IMR-90 (cell line): ENCODE data around the gene FARP1. TPM values are rescaled to one million over a fixed set of nuclear protein-coding genes. Genes with fewer than 3 reads are reported as not detected.

Experiments used
- ATAC-seq: fragments of 200-7000 bp; cut with Tn5 transposase; 2 replicates; pipeline ENCODE4 v1.9.1; 2020; ENCODE audit warnings: low read depth, mild to moderate bottlenecking, moderate library complexity
- BruUV-seq: library from RNA; stranded (reverse); fragments of 400-500 nt; replicated peaks from 2 replicates; lab custom pipeline; 2021; lab: Mats Ljungman, UMichigan
- CTCF ChIA-PET: fragments of 300-600 bp; formaldehyde crosslinking; extraction: SDS; loops from one replicate; lab custom pipeline; 2021; ENCODE audit warnings: antibody characterized with exemption; lab: Yijun Ruan, JAX
- POLR2A ChIA-PET: fragments of 300-600 bp; sonication (Branson Sonifier 250); formaldehyde crosslinking; loops from one replicate; lab custom pipeline; 2022; ENCODE audit warnings: antibody characterized with exemption; ENCODE audit not compliant: unreplicated experiment; lab: Charles Lee
- DNase-seq: peaks from one replicate; pipeline ENCODE4 v3.0.0; 2013
- H2AFZ ChIP-seq: replicated peaks from 2 replicates; pipeline ENCODE3; 2013; ENCODE audit warnings: low read length, mild to moderate bottlenecking; ENCODE audit not compliant: poor library complexity
- H2AK5ac ChIP-seq: 2 replicates; pipeline ENCODE4 v1.6.1; 2013; ENCODE audit warnings: low read depth, low read length, inconsistent platforms
- H2AK9ac ChIP-seq: replicated peaks from 2 replicates; pipeline ENCODE3; 2013; ENCODE audit warnings: mild to moderate bottlenecking, low read depth, low read length, moderate library complexity; ENCODE audit not compliant: poor library complexity
- H2BK120ac ChIP-seq: 2 replicates; pipeline ENCODE4 v1.6.1; 2013; ENCODE audit warnings: low read depth, low read length, inconsistent platforms
- H2BK15ac ChIP-seq: 3 replicates; pipeline ENCODE4 v1.6.1; 2013; ENCODE audit warnings: low read depth, low read length, inconsistent platforms
- H2BK20ac ChIP-seq: 2 replicates; pipeline ENCODE4 v1.6.1; 2013; ENCODE audit warnings: low read depth, mild to moderate bottlenecking, inconsistent platforms, low read length, moderate library complexity
- H2BK5ac ChIP-seq: 2 replicates; pipeline ENCODE4 v1.6.1; 2013; ENCODE audit warnings: mild to moderate bottlenecking, low read depth, low read length, inconsistent platforms; ENCODE audit not compliant: poor library complexity, severe bottlenecking
- H3K14ac ChIP-seq: replicated peaks from 2 replicates; pipeline ENCODE4 v1.6.1; 2013; ENCODE audit warnings: low read depth, low read length, inconsistent platforms
- H3K18ac ChIP-seq: 2 replicates; pipeline ENCODE4 v1.6.1; 2013; ENCODE audit warnings: low read depth, low read length, control low read depth
- H3K23ac ChIP-seq: 2 replicates; pipeline ENCODE4 v1.6.1; 2013; ENCODE audit warnings: low read depth, low read length, inconsistent platforms
- H3K27ac ChIP-seq: 2 replicates; pipeline ENCODE4 v1.5.1; 2013; ENCODE audit warnings: mild to moderate bottlenecking, control low read depth, low read length; ENCODE audit not compliant: insufficient read depth
- H3K27me3 ChIP-seq: 2 replicates; pipeline ENCODE4 v1.6.1; 2013; ENCODE audit warnings: low read length; ENCODE audit not compliant: control insufficient read depth, insufficient read depth
- H3K36me3 ChIP-seq: 2 replicates; pipeline ENCODE4 v1.6.1; 2013; ENCODE audit warnings: low read length, mixed read lengths; ENCODE audit not compliant: control insufficient read depth, insufficient read depth
- H3K4ac ChIP-seq: 2 replicates; pipeline ENCODE4 v1.6.1; 2013; ENCODE audit warnings: low read depth, low read length, inconsistent platforms
- H3K4me1 ChIP-seq: 2 replicates; pipeline ENCODE4 v1.6.1; 2013; ENCODE audit warnings: low read length, mixed read lengths; ENCODE audit not compliant: control insufficient read depth, insufficient read depth
- H3K4me2 ChIP-seq: 2 replicates; pipeline ENCODE4 v1.6.1; 2013; ENCODE audit warnings: low read depth, mild to moderate bottlenecking, control low read depth, low read length, moderate library complexity
- H3K4me3 ChIP-seq: 2 replicates; pipeline ENCODE4 v1.5.1; 2013; ENCODE audit warnings: low read depth, mild to moderate bottlenecking, control low read depth, low read length, moderate library complexity; ENCODE audit not compliant: insufficient read depth
- H3K56ac ChIP-seq: 2 replicates; pipeline ENCODE4 v1.6.1; 2013; ENCODE audit warnings: low read length, inconsistent platforms; ENCODE audit not compliant: insufficient read depth; ENCODE audit errors: extremely low read depth
- H3K79me1 ChIP-seq, 2 experiments: 2 replicates each; pipeline ENCODE4 v1.6.1; 2013; ENCODE audit warnings: low read length in 2 of 2, inconsistent platforms in 1 of 2, low read depth in 1 of 2
- H3K9ac ChIP-seq: 2 replicates; pipeline ENCODE4 v1.6.1; 2013; ENCODE audit warnings: low read depth, low read length, control low read depth
- H3K9me1 ChIP-seq: 2 replicates; pipeline ENCODE4 v1.6.1; 2013; ENCODE audit warnings: low read length, inconsistent platforms; ENCODE audit not compliant: insufficient read depth
- H3K9me3 ChIP-seq: 2 replicates; pipeline ENCODE4 v1.6.1; 2013; ENCODE audit warnings: low read length; ENCODE audit not compliant: control insufficient read depth, insufficient read depth
- H4K20me1 ChIP-seq: 2 replicates; pipeline ENCODE4 v1.6.1; 2013; ENCODE audit warnings: low read length, inconsistent platforms; ENCODE audit not compliant: insufficient read depth
- H4K5ac ChIP-seq: 2 replicates; pipeline ENCODE4 v1.6.1; 2013; ENCODE audit warnings: mild to moderate bottlenecking, low read depth, low read length, control low read depth
- H4K8ac ChIP-seq, 2 experiments: 2 replicates each; pipeline ENCODE4 v1.6.1; 2013; ENCODE audit warnings: low read depth in 2 of 2, low read length in 2 of 2, control low read depth in 1 of 2, inconsistent platforms in 1 of 2
- H4K91ac ChIP-seq: 2 replicates; pipeline ENCODE4 v1.6.1; 2013; ENCODE audit warnings: low read depth, low read length, inconsistent platforms; ENCODE audit not compliant: insufficient read depth
- BHLHE40 ChIP-seq: fragments of 150-350 bp; IDR thresholded peaks from 2 replicates; pipeline ENCODE4 v1.6.1; 2016; ENCODE audit warnings: mild to moderate bottlenecking, low read depth, low read length
- CHD1 ChIP-seq: IDR thresholded peaks from 2 replicates; pipeline ENCODE4 v1.6.1; 2012; ENCODE audit warnings: low read depth, low read length, improper control_type of control experiment
- FOS ChIP-seq: fragments of 150-350 bp; IDR thresholded peaks from 2 replicates; pipeline ENCODE4 v1.6.1; 2016; ENCODE audit warnings: low read depth, low read length
- MAFK ChIP-seq: IDR thresholded peaks from 2 replicates; pipeline ENCODE4 v1.6.1; 2012; ENCODE audit warnings: low read depth, low read length, improper control_type of control experiment
- MXI1 ChIP-seq: IDR thresholded peaks from 2 replicates; pipeline ENCODE4 v1.6.1; 2012; ENCODE audit warnings: low read depth, mild to moderate bottlenecking, low read length, moderate library complexity, borderline replicate concordance
- NFE2L2 ChIP-seq: fragments of 150-350 bp; IDR thresholded peaks from 2 replicates; pipeline ENCODE4 v1.6.1; 2016; ENCODE audit warnings: low read depth, mild to moderate bottlenecking, low read length
- POLR2A ChIP-seq: IDR thresholded peaks from 2 replicates; pipeline ENCODE4 v1.6.1; 2012; ENCODE audit warnings: mild to moderate bottlenecking, low read depth, low read length
- RFX5 ChIP-seq: IDR thresholded peaks from 2 replicates; pipeline ENCODE4 v1.8.0; 2012; ENCODE audit warnings: low read depth, mild to moderate bottlenecking, low read length, moderate library complexity
- WGBS, 2 experiments: methylation state at CpG; one replicate each; pipeline versions ENCODE4 v1.1.5 to v1.1.7; 2013; ENCODE audit warnings: missing lambda C conversion rate in 2 of 2; ENCODE audit not compliant: insufficient read length in 1 of 2; ENCODE audit errors: extremely low coverage in 2 of 2; 5-methylcytosine and 5-hydroxymethylcytosine counted together
- dilution Hi-C: fragments of 300-500 bp; cut with HindIII; formaldehyde crosslinking; loops from one replicate; pipeline ENCODE4 v1.14.3; 2018; ENCODE audit warnings: low sequenced_read_pairs; ENCODE audit not compliant: unreplicated experiment
- in situ Hi-C: fragments of 300-500 bp; cut with MboI; formaldehyde crosslinking; loops from 3 replicates; pipeline ENCODE4 v1.14.3; 2019; ENCODE audit warnings: low sequenced_read_pairs, inconsistent platforms, mixed read lengths
- intact Hi-C: fragments of 100-400 bp; cut with micrococcal nuclease; formaldehyde crosslinking; loops from 2 replicates; pipeline ENCODE4 v1.10.0; 2022
- polyA plus RNA-seq, 3 experiments: library from polyadenylated mRNA; depleted of rRNA; stranded (reverse); fragments of >200 nt; gene quantifications; 2 replicates each; pipeline ENCODE4 v1.2.3, GENCODE V29; 2012; ENCODE audit warnings: low replicate concordance in 1 of 3
- total RNA-seq: library from RNA; depleted of rRNA; stranded (reverse); fragments of >200 nt; gene quantifications from 2 replicates; pipeline ENCODE4 v1.2.3, GENCODE V29; 2012
- TF ChIP-seq, protein P1 (sequence below): fragments of 150-350 bp; IDR thresholded peaks from 2 replicates; pipeline ENCODE4 v1.6.1; 2017; ENCODE audit warnings: mild to moderate bottlenecking, antibody characterized with exemption, low read length, low read depth

FARP1 gene
- total and polyA plus RNA-seq, 2 of the 4 experiments (the other 2 are of a cell fraction): 39.6 to 57.0 TPM

- no peak overlapping the region for H3K9ac ChIP-seq
- H2BK5ac ChIP-seq: no peak overlapping the region
- H2BK15ac ChIP-seq: no peak overlapping the region
- TF ChIP-seq BHLHE40 (no peak), MAFK (no peak), CHD1 (no peak), NFE2L2 (no peak), RFX5 (no peak), FOS (no peak), POLR2A (no peak), MXI1 (no peak)
- TF ChIP-seq, protein P1, sequence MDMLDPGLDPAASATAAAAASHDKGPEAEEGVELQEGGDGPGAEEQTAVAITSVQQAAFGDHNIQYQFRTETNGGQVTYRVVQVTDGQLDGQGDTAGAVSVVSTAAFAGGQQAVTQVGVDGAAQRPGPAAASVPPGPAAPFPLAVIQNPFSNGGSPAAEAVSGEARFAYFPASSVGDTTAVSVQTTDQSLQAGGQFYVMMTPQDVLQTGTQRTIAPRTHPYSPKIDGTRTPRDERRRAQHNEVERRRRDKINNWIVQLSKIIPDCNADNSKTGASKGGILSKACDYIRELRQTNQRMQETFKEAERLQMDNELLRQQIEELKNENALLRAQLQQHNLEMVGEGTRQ: no peak
- no peak overlapping the region for H2AFZ ChIP-seq
- H3K23ac ChIP-seq: no peak overlapping the region
- WGBS, 2 experiments: no CpG with 5 or more reads among the region's 9 CpGs
- H2AK5ac ChIP-seq: no peak overlapping the region
- H2BK120ac ChIP-seq: no peak overlapping the region
- H3K27ac ChIP-seq: no peak overlapping the region
- ATAC-seq (no peak), DNase-seq (no peak)
- intact Hi-C loops (no loop called here), dilution Hi-C loops (no loop called here), in situ Hi-C loops (no loop called here)
- H3K4me2 ChIP-seq: no peak overlapping the region
- peaks cover 74% of the 10 kb centered on the region for H4K20me1 ChIP-seq
- no peak overlapping the region for H3K14ac ChIP-seq
- no peak overlapping the region for H2BK20ac ChIP-seq
- H3K9me1 ChIP-seq: peaks cover 43% of the 10 kb centered on the region
- H3K4me1 ChIP-seq: peaks cover 16% of the 10 kb centered on the region
- no peak overlapping the region for H4K8ac ChIP-seq
- H3K56ac ChIP-seq: no peak overlapping the region
- H3K4me3 ChIP-seq: no peak overlapping the region
- no peaks in the 10 kb centered on the region for H3K9me3 ChIP-seq
- no peaks in the 10 kb centered on the region for H3K36me3 ChIP-seq
- ChIA-PET POLR2A (no interaction called here), CTCF (interaction anchor here (0.6 kb wide), 1 partner anchor 7 kb away, joined by 3 read pairs; no protein-coding TSS in a partner anchor)
- no peak overlapping the region for H3K4ac ChIP-seq
- H4K91ac ChIP-seq: no peak overlapping the region
- BruUV-seq: no TSS peak
- H2AK9ac ChIP-seq: no peak overlapping the region
- H4K5ac ChIP-seq: no peak overlapping the region
- H3K27me3 ChIP-seq: no peaks in the 10 kb centered on the region
- peaks cover 52 to 86% of the 10 kb centered on the region in 2 experiments for H3K79me1 ChIP-seq
- no peak overlapping the region for H3K18ac ChIP-seq
These were observed 347.4 kb downstream of the FARP1 start for GRCh38 chr13:98490195-98490836.
